K562 (cell line): Measurements from ENCODE around the gene IFNAR2. TPM values are rescaled to one million over a fixed set of nuclear protein-coding genes. Genes with fewer than 3 reads are reported as not detected.
A peak's percentile ranks its signal among the peaks of the same experiment; 100 is the strongest.

Experiments
- ARHGAP35 ChIP-seq: fragments of 450-650 bp; IDR thresholded peaks from 2 replicates; pipeline ENCODE4 v1.6.1; 2018; ENCODE audit not compliant: partially characterized antibody
- CREM ChIP-seq: IDR thresholded peaks from 2 replicates; pipeline ENCODE4 v1.6.1; 2014; ENCODE audit warnings: antibody characterized with exemption, low read depth
- FOXA3 ChIP-seq, 2 experiments: fragments of 450-650 bp in 1 of 2; sonication (generic) in 1 of 2; formaldehyde crosslinking; IDR thresholded peaks in 1 of 2; conservative IDR thresholded peaks in 1 of 2; 2 replicates each; pipeline versions ENCODE4 v1.4.0 to v1.8.0; 2020 to 2022; ENCODE audit warnings: mild to moderate bottlenecking in 2 of 2, missing genetic modification reagents in 1 of 2
- FOXK1 ChIP-seq: sonication (generic); formaldehyde crosslinking; IDR thresholded peaks from 2 replicates; pipeline ENCODE4 v1.8.0; 2022; ENCODE audit warnings: missing genetic modification reagents, mild to moderate bottlenecking, borderline replicate concordance
- FOXP1 ChIP-seq: sonication (generic); formaldehyde crosslinking; IDR thresholded peaks from 2 replicates; pipeline ENCODE4 v1.8.0; 2022; ENCODE audit warnings: mild to moderate bottlenecking, missing genetic modification reagents
- FUS ChIP-seq: fragments of 200-400 bp; formaldehyde crosslinking; optimal IDR thresholded peaks from 2 replicates; pipeline ENCODE3; 2017; ENCODE audit warnings: low read depth, low read length
- GATAD2A ChIP-seq: fragments of 450-650 bp; IDR thresholded peaks from 2 replicates; pipeline ENCODE4 v1.6.1; 2017
- HOMEZ ChIP-seq: fragments of 250-450 bp; sonication (Bioruptor Pico); IDR thresholded peaks from 2 replicates; pipeline ENCODE4 v1.4.0; 2020; ENCODE audit warnings: mild to moderate bottlenecking, moderate library complexity
- MECOM ChIP-seq: fragments of 250-450 bp; sonication (Bioruptor Pico); IDR thresholded peaks from 2 replicates; pipeline ENCODE4 v1.8.0; 2022; ENCODE audit warnings: inconsistent platforms
- MLLT1 ChIP-seq, 2 experiments: fragments of 450-650 bp; IDR thresholded peaks; 2 replicates each; pipeline ENCODE4 v1.6.1; 2016
- MXD1 ChIP-seq: fragments of 250-450 bp; sonication (Bioruptor Pico); IDR thresholded peaks from 2 replicates; pipeline ENCODE4 v1.8.0; 2021; ENCODE audit warnings: borderline replicate concordance, mild to moderate bottlenecking, moderate library complexity; ENCODE audit not compliant: poor library complexity, severe bottlenecking
- NRF1 ChIP-seq, 2 experiments: fragments of 450-650 bp; IDR thresholded peaks in 1 of 2; conservative IDR thresholded peaks in 1 of 2; 2 replicates each; pipeline ENCODE4 v1.6.1; 2014; ENCODE audit warnings: mild to moderate bottlenecking in 2 of 2
- POLR2B ChIP-seq: fragments of 450-650 bp; IDR thresholded peaks from 2 replicates; pipeline ENCODE4 v1.6.1; 2018; ENCODE audit warnings: low read depth; ENCODE audit not compliant: partially characterized antibody
- POLR2G ChIP-seq: fragments of 200-400 bp; formaldehyde crosslinking; IDR thresholded peaks from 2 replicates; pipeline ENCODE4 v1.6.1; 2017; ENCODE audit warnings: low read depth, mild to moderate bottlenecking, antibody characterized with exemption, low read length, moderate library complexity
- PTRF ChIP-seq: fragments of 450-650 bp; IDR thresholded peaks from 2 replicates; pipeline ENCODE4 v1.6.1; 2016; ENCODE audit warnings: mild to moderate bottlenecking, missing genetic modification characterization, missing compliant biosample characterization
- RBM39 ChIP-seq: fragments of 200-400 bp; formaldehyde crosslinking; optimal IDR thresholded peaks from 2 replicates; pipeline ENCODE3; 2018; ENCODE audit warnings: low read depth, low read length
- RNF2 ChIP-seq: sonication (generic); IDR thresholded peaks from 2 replicates; pipeline ENCODE4 v1.6.1; 2016
- SIRT6 ChIP-seq: IDR thresholded peaks from one replicate; pipeline ENCODE4 v1.6.1; 2012; ENCODE audit warnings: low read depth, mild to moderate bottlenecking, control low read depth, inconsistent platforms, low read length, moderate library complexity
- SP2 ChIP-seq: IDR thresholded peaks from 2 replicates; pipeline ENCODE4 v1.6.1; 2011; ENCODE audit warnings: mild to moderate bottlenecking, low read depth, low read length, moderate library complexity; ENCODE audit not compliant: poor library complexity, severe bottlenecking; ENCODE audit errors: extremely low read depth
- TEAD1 ChIP-seq, 2 experiments: fragments of 450-650 bp in 1 of 2; sonication (generic) in 1 of 2; formaldehyde crosslinking; IDR thresholded peaks; 2 replicates each; pipeline versions ENCODE4 v1.4.0 to v1.8.0; 2020 to 2022; ENCODE audit warnings: mild to moderate bottlenecking in 2 of 2, missing genetic modification reagents in 1 of 2
- YY1 ChIP-seq, 3 experiments: IDR thresholded peaks; 2 replicates each; pipeline ENCODE4 v1.6.1; 2011; ENCODE audit warnings: low read length in 2 of 3, mild to moderate bottlenecking in 2 of 3, moderate library complexity in 2 of 3, borderline replicate concordance in 1 of 3, control low read depth in 1 of 3, low read depth in 1 of 3; ENCODE audit not compliant: insufficient read depth in 3 of 3, insufficient replicate concordance in 2 of 3, control insufficient read depth in 1 of 3, insufficient read length in 1 of 3; ENCODE audit errors: extremely low read depth in 1 of 3
- ZBTB9 ChIP-seq: fragments of 450-650 bp; formaldehyde crosslinking; IDR thresholded peaks from 2 replicates; pipeline ENCODE4 v1.4.0; 2020; ENCODE audit warnings: mild to moderate bottlenecking, moderate library complexity
- ZNF668 ChIP-seq: fragments of 250-450 bp; sonication (Bioruptor Pico); IDR thresholded peaks from 2 replicates; pipeline ENCODE4 v1.8.0; 2022; ENCODE audit warnings: mild to moderate bottlenecking, inconsistent platforms
- polyA plus RNA-seq, 8 experiments: library from polyadenylated mRNA; depleted of rRNA in 4 of 8; stranded (reverse) in 5 of 8; unstranded in 3 of 8; fragments of >200 nt; fragmentation: Nextera tagmentation in 2 of 8; fragmentation: Illumina TruSeq in 1 of 8; extraction: Ambion mirVana in 2 of 8; extraction: Trizol in 1 of 8; gene quantifications; 2 replicates each; pipeline versions ENCODE4 v1.2.1 to v1.2.3, GENCODE V29; 2011 to 2014; ENCODE audit warnings: inconsistent platforms in 1 of 8, missing spikeins in 1 of 8
- total RNA-seq, 7 experiments: library from RNA; depleted of rRNA in 6 of 7; stranded (reverse); fragments of >200 nt in 6 of 7; fragmentation: Illumina TruSeq in 2 of 7; extraction: Trizol in 2 of 7; gene quantifications; 2 replicates each; pipeline versions ENCODE4 v1.2.1 to v1.2.3, GENCODE V29; 2011 to 2021; ENCODE audit warnings: low replicate concordance in 1 of 7

Gene IFNAR2
- total and polyA plus RNA-seq, 9 of the 15 experiments (the other 6 are each of a cell fraction or from before 2014, with no cell fraction given) = 1.7 to 48.3 (median 8.4) TPM

GRCh38 chr21:33229784-33230544 is at the start of gene IFNAR2 (continued):
- 0 out of 4 replicates have a peak, but pooled peaks of 1 of the 2 experiments have one; percentile 50 for TF ChIP-seq TEAD1 (CRISPR knock-in tag; IDR thresholded peaks at IDR 0.05)
- no peak for TF ChIP-seq YY1 (IDR thresholded peaks at IDR 0.05; ENCODE audit: borderline replicate concordance in 1 of 3, control insufficient read depth in 1 of 3, extremely low read depth in 1 of 3, insufficient read depth in 3 of 3, insufficient read length in 1 of 3, insufficient replicate concordance in 2 of 3, low read depth in 1 of 3, low read length in 2 of 3)
- no peak for TF ChIP-seq MECOM (CRISPR knock-in tag)
- TF ChIP-seq RBM39 = no peak
- peak; percentile 42; the same call in 1 of the 2 replicates for TF ChIP-seq ZBTB9 (CRISPR knock-in tag)
- TF ChIP-seq FOXK1 (CRISPR knock-in tag) = no peak
- TF ChIP-seq POLR2B = no peak
- TF ChIP-seq MLLT1 (IDR thresholded peaks at IDR 0.05) = 0 out of 4 replicates have a peak, but pooled peaks of 1 of the 2 experiments have one; percentile 30
- TF ChIP-seq PTRF = no peak
- TF ChIP-seq ARHGAP35 = no peak
- no peak for TF ChIP-seq CREM
- no peak for TF ChIP-seq FOXA3 (CRISPR knock-in tag; conservative IDR thresholded peaks at IDR 0.05 in 1 of 2, IDR thresholded peaks at IDR 0.05 in 1 of 2)
- no peak for TF ChIP-seq SIRT6
- TF ChIP-seq ZNF668 (CRISPR knock-in tag) = no peak
- no peak for TF ChIP-seq MXD1
- no peak for TF ChIP-seq RNF2
- TF ChIP-seq SP2 = no peak
- TF ChIP-seq FUS = no peak
- no peak for TF ChIP-seq GATAD2A
- peak; percentile 82 for TF ChIP-seq POLR2G
- peak; percentile 67 to 68; a peak in 3 of 4 replicates for TF ChIP-seq NRF1 (conservative IDR thresholded peaks at IDR 0.05 in 1 of 2, IDR thresholded peaks at IDR 0.05 in 1 of 2)
- TF ChIP-seq HOMEZ (CRISPR knock-in tag) = no peak
- TF ChIP-seq FOXP1 (CRISPR knock-in tag) = 0 out of 2 replicates have a peak, but pooled peaks have one; percentile 6
